Endothelial cell of umbilical vein (primary cell): ENCODE results near the gene ACTL7B.

Experiments
- FOS ChIP-seq: IDR thresholded peaks from 2 replicates; pipeline ENCODE4 v1.6.1; 2011; ENCODE audit warnings: mild to moderate bottlenecking, low read length, moderate library complexity, borderline replicate concordance; ENCODE audit not compliant: insufficient read depth
- POLR2A ChIP-seq: IDR thresholded peaks from 2 replicates; pipeline ENCODE4 v1.6.1; 2012; ENCODE audit warnings: low read depth, mild to moderate bottlenecking, control low read depth, low read length
- POLR2AphosphoS5 ChIP-seq: IDR thresholded peaks from 2 replicates; pipeline ENCODE4 v1.6.1; 2012; ENCODE audit warnings: low read depth, mild to moderate bottlenecking, control low read depth, low read length, moderate library complexity; ENCODE audit not compliant: insufficient read depth
- TF ChIP-seq, protein P1 (sequence below): IDR thresholded peaks from 2 replicates; pipeline ENCODE4 v1.6.1; 2011; ENCODE audit not compliant: insufficient read depth, insufficient read length
- TF ChIP-seq, protein P2 (sequence below), 2 donors: IDR thresholded peaks; 1 replicate in 1 of 2; 2 replicates in 1 of 2; pipeline ENCODE4 v1.5.1; 2011; ENCODE audit warnings: low read length in 2 of 2, mild to moderate bottlenecking in 2 of 2, moderate library complexity in 2 of 2, control low read depth in 1 of 2, inconsistent platforms in 1 of 2, low read depth in 1 of 2; ENCODE audit not compliant: insufficient read depth in 1 of 2; ENCODE audit errors: extremely low read depth in 1 of 2

DNA sequence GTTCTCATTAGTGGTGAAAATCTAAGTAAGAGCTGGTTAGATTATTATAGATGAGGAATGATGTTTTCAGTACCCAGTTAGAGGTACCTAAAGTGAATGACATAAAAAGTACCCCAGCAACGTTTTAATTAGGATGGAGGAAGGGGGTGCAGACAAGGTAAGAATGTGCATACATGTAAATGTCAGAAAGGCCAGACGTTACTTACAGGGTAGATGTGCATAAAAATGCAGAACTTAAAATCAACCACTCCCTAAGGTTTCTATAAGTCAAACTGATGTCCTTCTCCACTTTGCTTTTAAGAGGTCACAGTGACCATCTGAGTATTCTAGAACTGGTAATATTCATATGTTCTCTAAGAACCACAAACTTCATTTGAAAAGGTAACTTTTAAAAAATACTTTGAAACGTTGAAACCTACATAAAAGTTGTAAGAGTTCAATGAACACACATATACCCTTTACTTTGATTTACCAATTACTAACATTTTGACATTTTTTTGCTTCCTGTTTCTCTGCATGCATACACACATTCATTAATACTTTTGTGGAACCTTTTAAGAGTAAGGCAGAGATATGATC, 25.0 kb upstream of the ACTL7B start:
- TF ChIP-seq POLR2A (no peak), POLR2AphosphoS5 (no peak), FOS (no peak)
- TF ChIP-seq, protein P1, sequence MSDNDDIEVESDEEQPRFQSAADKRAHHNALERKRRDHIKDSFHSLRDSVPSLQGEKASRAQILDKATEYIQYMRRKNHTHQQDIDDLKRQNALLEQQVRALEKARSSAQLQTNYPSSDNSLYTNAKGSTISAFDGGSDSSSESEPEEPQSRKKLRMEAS = no peak
- TF ChIP-seq, protein P2, sequence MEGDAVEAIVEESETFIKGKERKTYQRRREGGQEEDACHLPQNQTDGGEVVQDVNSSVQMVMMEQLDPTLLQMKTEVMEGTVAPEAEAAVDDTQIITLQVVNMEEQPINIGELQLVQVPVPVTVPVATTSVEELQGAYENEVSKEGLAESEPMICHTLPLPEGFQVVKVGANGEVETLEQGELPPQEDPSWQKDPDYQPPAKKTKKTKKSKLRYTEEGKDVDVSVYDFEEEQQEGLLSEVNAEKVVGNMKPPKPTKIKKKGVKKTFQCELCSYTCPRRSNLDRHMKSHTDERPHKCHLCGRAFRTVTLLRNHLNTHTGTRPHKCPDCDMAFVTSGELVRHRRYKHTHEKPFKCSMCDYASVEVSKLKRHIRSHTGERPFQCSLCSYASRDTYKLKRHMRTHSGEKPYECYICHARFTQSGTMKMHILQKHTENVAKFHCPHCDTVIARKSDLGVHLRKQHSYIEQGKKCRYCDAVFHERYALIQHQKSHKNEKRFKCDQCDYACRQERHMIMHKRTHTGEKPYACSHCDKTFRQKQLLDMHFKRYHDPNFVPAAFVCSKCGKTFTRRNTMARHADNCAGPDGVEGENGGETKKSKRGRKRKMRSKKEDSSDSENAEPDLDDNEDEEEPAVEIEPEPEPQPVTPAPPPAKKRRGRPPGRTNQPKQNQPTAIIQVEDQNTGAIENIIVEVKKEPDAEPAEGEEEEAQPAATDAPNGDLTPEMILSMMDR (IDR thresholded peaks at IDR 0.05; ENCODE audit: extremely low read depth in 1 of 2, insufficient read depth in 1 of 2, low read depth in 1 of 2, low read length in 2 of 2) = no peak
